Measurements from ENCODE around the gene TTC7B.

- no peak for TF ChIP-seq CTCF (IDR thresholded peaks at IDR 0.05; ENCODE audit: low read depth, low read length)
- TF ChIP-seq MYC (IDR thresholded peaks at IDR 0.05; ENCODE audit: low read depth, low read length): no peak
Observed at GRCh38 chr14:90696720-90697119, 119.5 kb downstream of the TTC7B start.

Data from NB4 (cell line).